ENCODE measurements around the gene SYCN. TPM values are rescaled to one million over a fixed set of nuclear protein-coding genes. Genes with fewer than 3 reads are reported as not detected.

Gene SYCN
- total and polyA plus RNA-seq, 2 of the 8 experiments (the other 6 are each of a cell fraction or from before 2014, with no cell fraction given), result not detected

GRCh38 chr19:39197808-39198207, 6.3 kb downstream of the SYCN start:
- no peak overlapping the region for H3K56ac ChIP-seq (replicated peaks; ENCODE audit: insufficient read length, low read depth, low read length)
- no peak overlapping the region for H3K4me3 ChIP-seq (ENCODE audit: extremely low read depth in 1 of 4, insufficient read depth in 2 of 4, low read depth in 3 of 4, low read length in 4 of 4)
- H3K4me1 ChIP-seq (replicated peaks in 1 of 4; ENCODE audit: control insufficient read depth in 3 of 4, insufficient read depth in 4 of 4, low read length in 3 of 4), result peaks cover 0 to 9% (median 8%) of the 10 kb centered on the region in 4 experiments; a peak in 6 of 7 replicates
- H3K18ac ChIP-seq (ENCODE audit: extremely low read depth, low read length), result no peak overlapping the region
- no peak for FAIRE-seq
- WGBS, 2 experiments (ENCODE audit: extremely low coverage in 1 of 2, insufficient coverage in 1 of 2, insufficient read length in 1 of 2, insufficient replicate concordance in 2 of 2, low coverage in 1 of 2, low lambda C conversion rate in 2 of 2, missing lambda C conversion rate in 1 of 2), result 60% methylated on average over 5 of the region's 5 CpGs; no CpG with 5 or more reads in 1 of the 2 experiments
- H2AFZ ChIP-seq (ENCODE audit: low read length), result no peak overlapping the region
- H2BK12ac ChIP-seq (ENCODE audit: low read depth, low read length), result no peak overlapping the region
- no peak overlapping the region for H2AK5ac ChIP-seq (ENCODE audit: low read depth, low read length)
- no peak for DNase-seq (ENCODE audit: low read depth in 1 of 2, low spot score in 2 of 2)
- no peak overlapping the region for H3K14ac ChIP-seq (ENCODE audit: insufficient read length)
- H4K5ac ChIP-seq (ENCODE audit: insufficient read length, low read depth, low read length), result no peak overlapping the region
- no peak overlapping the region for H2BK120ac ChIP-seq (replicated peaks; ENCODE audit: low read depth, low read length)
- H3K79me2 ChIP-seq (ENCODE audit: control insufficient read depth in 1 of 2, insufficient read depth in 2 of 2, low read length in 2 of 2), result no peaks in the 10 kb centered on the region
- no peak overlapping the region for H2BK15ac ChIP-seq (ENCODE audit: low read length)
- no peak overlapping the region for H3K4ac ChIP-seq (replicated peaks; ENCODE audit: insufficient read length, low read depth, low read length)
- no peak overlapping the region for H3K27ac ChIP-seq (ENCODE audit: low read depth, low read length)
- H4K20me1 ChIP-seq (replicated peaks in 1 of 2; ENCODE audit: control insufficient read depth in 1 of 2, insufficient read depth in 2 of 2, low read length in 2 of 2), result peaks cover 0 to 2% of the 10 kb centered on the region in 2 experiments
- no peaks in the 10 kb centered on the region for H3K36me3 ChIP-seq (ENCODE audit: control insufficient read depth in 2 of 4, insufficient read depth in 4 of 4, low read length in 3 of 4)
- no peak for TF ChIP-seq TEAD4 (IDR thresholded peaks at IDR 0.05; ENCODE audit: low read depth, low read length)
- TF ChIP-seq YY1 (IDR thresholded peaks at IDR 0.05; ENCODE audit: low read depth, low read length), result no peak
- TF ChIP-seq GTF2F1 (IDR thresholded peaks at IDR 0.05; ENCODE audit: borderline replicate concordance, low read depth, low read length), result no peak
- TF ChIP-seq CTCF (IDR thresholded peaks at IDR 0.05; ENCODE audit: control extremely low read depth in 1 of 3, insufficient read depth in 1 of 3, low read depth in 1 of 3, low read length in 3 of 3), result peak; percentile 39 to 55 (median 44)
- peak; percentile 39 to 59 for TF ChIP-seq RAD21 (IDR thresholded peaks at IDR 0.05 in 1 of 2, conservative IDR thresholded peaks at IDR 0.05 in 1 of 2; ENCODE audit: low read depth in 2 of 2, low read length in 2 of 2)
- no peak for TF ChIP-seq CBX8 (IDR thresholded peaks at IDR 0.05; ENCODE audit: borderline replicate concordance, low read depth, low read length)
- no peak for TF ChIP-seq FOSL1 (IDR thresholded peaks at IDR 0.05; ENCODE audit: insufficient read depth, low read depth, low read length)
- TF ChIP-seq MAFK (IDR thresholded peaks at IDR 0.05; ENCODE audit: low read depth, low read length), result no peak
- H3K4me2 ChIP-seq (ENCODE audit: insufficient read depth in 1 of 2, low read depth in 2 of 2, low read length in 2 of 2), result no peak overlapping the region
- no peak overlapping the region for H3K9ac ChIP-seq (replicated peaks in 1 of 4; ENCODE audit: extremely low read depth in 1 of 4, low read depth in 3 of 4, low read length in 3 of 4)
- H3K23ac ChIP-seq (ENCODE audit: insufficient read length), result no peak overlapping the region
- H3K9me3 ChIP-seq (ENCODE audit: insufficient read depth in 2 of 2, low read depth in 1 of 2, low read length in 1 of 2), result no peaks in the 10 kb centered on the region
- H2BK20ac ChIP-seq (ENCODE audit: low read length), result no peak overlapping the region
- no peak overlapping the region for H4K8ac ChIP-seq (ENCODE audit: extremely low read depth, insufficient read depth, low read length)
- peaks cover 8% of the 10 kb centered on the region; the same call in 1 of the 2 replicates for H3K23me2 ChIP-seq (ENCODE audit: low read depth, low read length)
- H2BK5ac ChIP-seq (ENCODE audit: low read depth, low read length), result no peak overlapping the region
- peaks cover 11 to 29% (median 21%) of the 10 kb centered on the region in 4 experiments for H3K27me3 ChIP-seq (replicated peaks in 1 of 4; ENCODE audit: control insufficient read depth in 3 of 4, extremely low read depth in 1 of 4, insufficient read depth in 3 of 4, low read length in 3 of 4)
- no peaks in the 10 kb centered on the region for H3K79me1 ChIP-seq (ENCODE audit: low read depth, low read length)
- H4K91ac ChIP-seq (replicated peaks; ENCODE audit: insufficient read length, low read length), result no peak overlapping the region
- ChIA-PET CTCF (ENCODE audit: partially characterized antibody) (interaction anchor here (0.8 to 7.1 kb wide), 10 partner anchors 11 to 236 kb away, joined by 3 to 53 read pairs (median 7); no protein-coding TSS in a partner anchor), POLR2A (ENCODE audit: partially characterized antibody) (no interaction called here)

All from H1 (cell line).